RWPE2 (cell line): ENCODE data around the gene SPATA21.
A peak's percentile ranks its signal among the peaks of the same experiment; 100 is the strongest.

ENCODE experiments used
- ATAC-seq: fragments of 200-7000 bp; cut with Tn5 transposase; 3 replicates; pipeline ENCODE4 v1.9.1; 2021; ENCODE audit warnings: low read depth
- DNase-seq: peaks from one replicate; pipeline ENCODE4 v3.0.0-alpha.2; 2020; ENCODE audit warnings: low spot score
- H3K27ac ChIP-seq: fragments of 450-650 bp; 2 replicates; pipeline ENCODE4 v1.5.1; 2017; ENCODE audit warnings: mild to moderate bottlenecking; ENCODE audit not compliant: poor library complexity, severe bottlenecking
- H3K27me3 ChIP-seq: fragments of 250-450 bp; sonication (Bioruptor Pico); 2 replicates; pipeline ENCODE4 v1.5.1; 2021; ENCODE audit warnings: mild to moderate bottlenecking, moderate library complexity; ENCODE audit not compliant: insufficient read depth, poor library complexity, severe bottlenecking
- H3K36me3 ChIP-seq: fragments of 250-450 bp; sonication (Bioruptor Pico); 2 replicates; pipeline ENCODE4 v1.5.1; 2020; ENCODE audit warnings: low read depth, mild to moderate bottlenecking, moderate library complexity
- H3K4me1 ChIP-seq: fragments of 250-450 bp; sonication (Bioruptor Pico); 2 replicates; pipeline ENCODE4 v1.5.1; 2021; ENCODE audit warnings: mild to moderate bottlenecking, moderate library complexity; ENCODE audit not compliant: insufficient read depth, poor library complexity, severe bottlenecking
- H3K4me3 ChIP-seq: fragments of 250-450 bp; sonication (Bioruptor Pico); 2 replicates; pipeline ENCODE4 v1.5.1; 2021; ENCODE audit warnings: mild to moderate bottlenecking, moderate library complexity; ENCODE audit not compliant: severe bottlenecking
- H3K9me3 ChIP-seq: fragments of 250-450 bp; sonication (Bioruptor Pico); 2 replicates; pipeline ENCODE4 v1.5.1; 2021; ENCODE audit warnings: mild to moderate bottlenecking, moderate library complexity; ENCODE audit not compliant: severe bottlenecking
- TF ChIP-seq, protein P1 (sequence below): fragments of 450-650 bp; IDR thresholded peaks from one replicate; pipeline ENCODE4 v1.5.1; 2017; ENCODE audit warnings: mild to moderate bottlenecking, moderate library complexity; ENCODE audit not compliant: poor library complexity, severe bottlenecking

SPATA21 gene

DNA sequence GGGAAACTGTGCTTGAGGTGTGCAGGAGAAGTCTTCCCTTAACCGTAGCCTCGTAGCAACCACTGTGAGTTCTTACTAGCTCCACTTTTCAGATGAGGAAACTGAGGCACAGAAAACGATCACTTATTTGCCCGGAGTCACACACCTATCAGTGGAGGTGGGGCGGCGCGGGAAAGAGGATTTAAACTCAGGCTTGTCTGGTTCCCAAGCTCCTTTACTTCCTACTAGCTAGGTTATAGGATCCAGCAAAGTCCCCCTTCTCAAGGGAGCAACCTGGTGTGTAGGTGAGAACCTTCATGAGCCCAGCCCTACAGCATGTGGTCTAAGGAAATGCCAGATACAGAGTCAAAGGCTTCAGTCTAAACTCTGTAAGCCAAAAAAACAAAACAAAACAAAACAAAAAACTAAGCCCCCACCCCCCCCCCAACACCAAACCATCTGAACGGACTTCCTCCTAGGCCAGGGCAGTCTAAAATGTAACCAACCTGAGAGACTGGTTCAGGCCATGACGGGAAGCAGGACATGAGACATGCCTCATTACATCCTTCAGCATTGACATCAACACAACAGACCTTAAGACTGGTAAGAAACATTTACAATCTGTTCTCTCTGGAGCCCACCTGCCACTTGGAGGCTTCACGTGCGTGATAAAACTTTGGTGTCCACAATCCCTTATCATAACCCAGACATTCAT is 84.2 kb downstream of the SPATA21 start:
- peak overlapping the region; percentile 54 for H3K4me3 ChIP-seq
- H3K27me3 ChIP-seq, result no peaks in the 10 kb centered on the region
- H3K36me3 ChIP-seq, result peaks cover 7% of the 10 kb centered on the region
- peak overlapping the region; percentile 61 for H3K27ac ChIP-seq
- no peak; the same call in 2 of the 3 replicates for ATAC-seq
- H3K9me3 ChIP-seq, result no peaks in the 10 kb centered on the region
- TF ChIP-seq, protein P1, sequence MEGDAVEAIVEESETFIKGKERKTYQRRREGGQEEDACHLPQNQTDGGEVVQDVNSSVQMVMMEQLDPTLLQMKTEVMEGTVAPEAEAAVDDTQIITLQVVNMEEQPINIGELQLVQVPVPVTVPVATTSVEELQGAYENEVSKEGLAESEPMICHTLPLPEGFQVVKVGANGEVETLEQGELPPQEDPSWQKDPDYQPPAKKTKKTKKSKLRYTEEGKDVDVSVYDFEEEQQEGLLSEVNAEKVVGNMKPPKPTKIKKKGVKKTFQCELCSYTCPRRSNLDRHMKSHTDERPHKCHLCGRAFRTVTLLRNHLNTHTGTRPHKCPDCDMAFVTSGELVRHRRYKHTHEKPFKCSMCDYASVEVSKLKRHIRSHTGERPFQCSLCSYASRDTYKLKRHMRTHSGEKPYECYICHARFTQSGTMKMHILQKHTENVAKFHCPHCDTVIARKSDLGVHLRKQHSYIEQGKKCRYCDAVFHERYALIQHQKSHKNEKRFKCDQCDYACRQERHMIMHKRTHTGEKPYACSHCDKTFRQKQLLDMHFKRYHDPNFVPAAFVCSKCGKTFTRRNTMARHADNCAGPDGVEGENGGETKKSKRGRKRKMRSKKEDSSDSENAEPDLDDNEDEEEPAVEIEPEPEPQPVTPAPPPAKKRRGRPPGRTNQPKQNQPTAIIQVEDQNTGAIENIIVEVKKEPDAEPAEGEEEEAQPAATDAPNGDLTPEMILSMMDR, result no peak
- no peak for DNase-seq
- peaks cover 15% of the 10 kb centered on the region for H3K4me1 ChIP-seq

DNA sequence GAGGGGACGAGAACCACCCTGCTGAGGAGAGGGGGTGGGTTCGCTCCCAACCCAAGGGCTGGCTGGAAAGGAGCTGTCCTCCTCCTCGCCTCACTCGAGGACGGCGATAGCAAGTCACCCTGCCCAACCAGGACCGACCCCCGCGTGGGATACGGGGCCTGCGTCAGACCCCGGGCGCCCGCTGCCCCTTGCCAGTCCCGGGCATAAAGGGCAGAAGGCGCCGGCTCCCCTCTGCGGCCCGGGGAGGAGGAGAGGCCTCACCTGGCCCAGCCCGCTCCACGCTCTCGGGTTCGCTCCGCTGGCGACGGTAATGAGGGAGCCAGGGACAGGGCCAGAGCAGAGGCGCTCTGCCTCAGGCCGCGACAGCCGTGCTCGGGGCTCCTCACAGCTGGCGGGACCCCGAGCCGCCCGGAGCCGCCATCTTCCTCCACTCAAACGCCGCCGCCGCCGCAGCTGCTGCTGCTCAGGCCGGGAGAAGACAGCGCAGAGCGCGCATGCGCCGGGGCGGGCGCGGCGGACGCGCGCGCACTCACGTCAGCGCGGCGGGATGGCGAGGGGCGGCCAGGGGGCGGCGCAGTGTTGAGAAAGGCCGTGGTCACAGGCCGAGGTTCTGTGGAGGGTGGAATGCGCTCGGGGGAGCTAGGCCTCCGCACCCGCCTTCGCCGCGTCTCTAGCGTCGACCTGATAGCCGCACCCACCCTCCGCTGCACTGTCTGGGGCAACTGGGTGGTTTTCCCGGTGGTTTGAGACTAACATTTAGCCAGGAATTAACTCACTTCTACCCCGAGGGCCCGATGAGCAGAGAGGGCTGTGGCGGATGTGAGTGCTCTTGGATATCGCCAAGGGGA is 85.0 kb downstream of the SPATA21 start, which contains the start of gene FBXO42:
FBXO42 (minus strand) TSS at position 487 of the 848 bp plus-strand sequence. CDS start 37,062 bp downstream, outside the sequence.
- ATAC-seq, result peak; percentile 85
- peak within 1 kb of the TSS; percentile 54 for H3K4me3 ChIP-seq

DNA sequence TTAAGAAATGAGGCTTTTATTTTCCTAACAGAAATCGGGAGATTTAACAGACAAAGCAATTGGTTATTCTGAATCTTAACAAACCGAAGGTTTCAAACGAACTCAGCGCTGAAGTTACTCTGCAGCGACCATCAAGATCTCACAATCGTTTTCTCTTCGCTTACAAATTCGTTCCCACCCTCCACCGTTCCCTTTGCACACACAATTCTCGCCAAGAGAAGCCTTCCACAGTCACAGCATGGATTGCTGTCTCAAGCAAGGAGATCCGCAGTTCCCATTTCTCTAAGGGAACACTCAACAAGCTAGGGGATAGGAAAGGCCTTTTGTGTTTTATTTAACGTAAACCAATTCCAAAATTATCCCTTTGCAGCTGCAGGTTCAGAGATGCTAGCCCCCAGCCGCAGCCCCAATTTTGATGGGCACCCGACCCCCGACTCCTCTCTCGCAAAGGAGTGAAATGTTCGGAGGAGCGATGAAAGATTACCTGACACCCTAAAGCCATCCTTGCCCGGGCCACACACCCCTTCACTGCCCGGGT is 85.7 kb downstream of the SPATA21 start:
- Histone ChIP-seq H3K36me3 (peaks cover 7% of the 10 kb centered on the region), H3K9me3 (no peaks in the 10 kb centered on the region), H3K4me3 (peak overlapping the region; percentile 54), H3K27ac (peak overlapping the region; percentile 61), H3K4me1 (peaks cover 15% of the 10 kb centered on the region), H3K27me3 (no peaks in the 10 kb centered on the region)
- DNase-seq (no peak), ATAC-seq (no peak)
- TF ChIP-seq, protein P1, result no peak

More for the DNA sequence above, 85.0 kb downstream of the SPATA21 start, which contains the start of gene FBXO42:
- DNase-seq, result peak; percentile 84
- Histone ChIP-seq H3K4me1 (peaks cover 15% of the 10 kb centered on the region), H3K36me3 (peaks cover 7% of the 10 kb centered on the region), H3K9me3 (no peaks in the 10 kb centered on the region), H3K27me3 (no peaks in the 10 kb centered on the region), H3K27ac (peak within 1 kb of the TSS; percentile 61)
- TF ChIP-seq, protein P1, result peak; percentile 54

DNA sequence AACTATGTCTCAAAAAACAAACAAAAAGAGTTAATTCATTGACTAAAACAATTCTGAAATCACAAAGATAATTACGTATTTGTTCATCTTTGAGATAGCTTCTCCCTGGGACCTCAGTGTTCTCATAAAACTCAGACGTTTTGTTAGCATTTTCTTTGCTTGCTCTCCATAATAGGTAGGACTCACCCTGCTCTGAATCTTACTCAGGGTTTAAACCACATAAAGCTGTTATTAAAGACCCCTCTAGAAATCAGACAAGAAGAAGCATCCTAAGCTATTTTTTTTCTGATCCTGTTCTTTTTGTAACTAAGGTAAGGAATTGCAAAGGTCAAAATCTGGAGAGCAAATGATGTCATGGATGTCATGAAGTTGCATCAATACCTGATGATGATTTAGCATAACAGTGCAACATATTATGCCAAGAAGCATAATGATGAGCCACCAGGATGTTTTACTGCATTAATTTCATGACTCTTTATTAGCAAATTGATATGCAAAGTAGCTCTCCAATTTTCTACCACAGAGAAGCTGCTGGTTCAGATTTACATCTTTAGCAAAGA is 87.3 kb downstream of the SPATA21 start:
- peaks cover 7% of the 10 kb centered on the region for H3K36me3 ChIP-seq
- no peak overlapping the region for H3K4me3 ChIP-seq
- no peak for DNase-seq
- no peak for ATAC-seq
- H3K27me3 ChIP-seq, result no peaks in the 10 kb centered on the region
- no peak overlapping the region for H3K27ac ChIP-seq
- no peaks in the 10 kb centered on the region for H3K9me3 ChIP-seq
- H3K4me1 ChIP-seq, result peaks cover 15% of the 10 kb centered on the region
- TF ChIP-seq, protein P1, result no peak
